Heart left ventricle (tissue), 13 donors: Measurements from ENCODE around the gene ANKRD9.

Source experiments
- POLR2A ChIP-seq, 2 donors: fragments of 450-650 bp; IDR thresholded peaks; one replicate each; pipeline ENCODE4 v1.6.1; 2017; ENCODE audit warnings: antibody characterized with exemption in 2 of 2, mild to moderate bottlenecking in 2 of 2, moderate library complexity in 2 of 2
- TF ChIP-seq, protein P1 (sequence below), 12 donors: fragments of 200-600 bp; sonication (generic) in 4 of 12; IDR thresholded peaks; one replicate each; pipeline versions ENCODE4 v1.5.0 to v1.8.0; 2018 to 2022; ENCODE audit warnings: antibody characterized with exemption in 12 of 12, mild to moderate bottlenecking in 5 of 12
- donor health status: ischemic (EF 13 %, LVEDD 7.1; RV severe dilation, severe dysfunction).
- donor health status: DM: no; HTN: yes; CAD: no.
- donor health status: DM: no; HTN: no; CAD: no.
- donor health status: ischemic (EF 25% LVEDD 6.9; RV normal size, moderate dysfunction).
- donor health status: ischemic (EF 25% LVEDD 5.7; RV mildly dilated, moderate dysfunction).
- donor health status: ischemic (EF 35%, LVEDD 5.7; RV mildly dilated, moderate dysfunction).
- donor health status: nonischemic (EF 11% LVEDD 7.7; RV severe dilation, severe dysfunction).
- donor health status: DM: yes; HTN: yes; CAD: no.
- donor health status: PGD.
- donor health status: ischemic (EF 29% LVEDD 5.4; RV normal size, mild dysfunction).
- donor health status: nonischemic (EF 23%, LVEDD 6.1; RV moderate dilation, normal function).

DNA sequence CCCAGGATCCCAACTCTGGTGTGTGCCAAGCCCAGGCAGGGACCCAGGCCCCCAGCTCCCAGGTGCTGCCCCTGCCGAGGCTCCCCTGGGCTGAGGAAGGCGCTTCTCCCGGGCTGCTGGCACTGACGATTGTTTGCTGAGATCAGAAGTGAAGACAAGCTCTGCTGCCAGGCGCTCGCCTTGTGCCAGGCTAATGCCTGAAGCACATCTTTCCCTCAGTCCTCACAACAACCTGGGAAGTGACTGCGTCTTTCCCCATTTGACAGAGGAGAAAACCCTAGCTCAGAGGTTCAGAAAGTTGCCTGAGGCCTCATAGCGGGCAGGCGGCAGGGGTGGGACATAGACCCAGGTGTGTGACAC, 36.8 kb downstream of the ANKRD9 start:
- no peak for TF ChIP-seq POLR2A (IDR thresholded peaks at IDR 0.05)
- TF ChIP-seq, protein P1, sequence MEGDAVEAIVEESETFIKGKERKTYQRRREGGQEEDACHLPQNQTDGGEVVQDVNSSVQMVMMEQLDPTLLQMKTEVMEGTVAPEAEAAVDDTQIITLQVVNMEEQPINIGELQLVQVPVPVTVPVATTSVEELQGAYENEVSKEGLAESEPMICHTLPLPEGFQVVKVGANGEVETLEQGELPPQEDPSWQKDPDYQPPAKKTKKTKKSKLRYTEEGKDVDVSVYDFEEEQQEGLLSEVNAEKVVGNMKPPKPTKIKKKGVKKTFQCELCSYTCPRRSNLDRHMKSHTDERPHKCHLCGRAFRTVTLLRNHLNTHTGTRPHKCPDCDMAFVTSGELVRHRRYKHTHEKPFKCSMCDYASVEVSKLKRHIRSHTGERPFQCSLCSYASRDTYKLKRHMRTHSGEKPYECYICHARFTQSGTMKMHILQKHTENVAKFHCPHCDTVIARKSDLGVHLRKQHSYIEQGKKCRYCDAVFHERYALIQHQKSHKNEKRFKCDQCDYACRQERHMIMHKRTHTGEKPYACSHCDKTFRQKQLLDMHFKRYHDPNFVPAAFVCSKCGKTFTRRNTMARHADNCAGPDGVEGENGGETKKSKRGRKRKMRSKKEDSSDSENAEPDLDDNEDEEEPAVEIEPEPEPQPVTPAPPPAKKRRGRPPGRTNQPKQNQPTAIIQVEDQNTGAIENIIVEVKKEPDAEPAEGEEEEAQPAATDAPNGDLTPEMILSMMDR (IDR thresholded peaks at IDR 0.05) = no peak
